Fibroblast of gingiva (primary cell): ENCODE data around the gene MIPOL1.

Source experiments
- DNase-seq: peaks from one replicate; pipeline ENCODE4 v3.0.0-alpha.2; 2011; ENCODE audit warnings: low read depth

Gene MIPOL1

DNA sequence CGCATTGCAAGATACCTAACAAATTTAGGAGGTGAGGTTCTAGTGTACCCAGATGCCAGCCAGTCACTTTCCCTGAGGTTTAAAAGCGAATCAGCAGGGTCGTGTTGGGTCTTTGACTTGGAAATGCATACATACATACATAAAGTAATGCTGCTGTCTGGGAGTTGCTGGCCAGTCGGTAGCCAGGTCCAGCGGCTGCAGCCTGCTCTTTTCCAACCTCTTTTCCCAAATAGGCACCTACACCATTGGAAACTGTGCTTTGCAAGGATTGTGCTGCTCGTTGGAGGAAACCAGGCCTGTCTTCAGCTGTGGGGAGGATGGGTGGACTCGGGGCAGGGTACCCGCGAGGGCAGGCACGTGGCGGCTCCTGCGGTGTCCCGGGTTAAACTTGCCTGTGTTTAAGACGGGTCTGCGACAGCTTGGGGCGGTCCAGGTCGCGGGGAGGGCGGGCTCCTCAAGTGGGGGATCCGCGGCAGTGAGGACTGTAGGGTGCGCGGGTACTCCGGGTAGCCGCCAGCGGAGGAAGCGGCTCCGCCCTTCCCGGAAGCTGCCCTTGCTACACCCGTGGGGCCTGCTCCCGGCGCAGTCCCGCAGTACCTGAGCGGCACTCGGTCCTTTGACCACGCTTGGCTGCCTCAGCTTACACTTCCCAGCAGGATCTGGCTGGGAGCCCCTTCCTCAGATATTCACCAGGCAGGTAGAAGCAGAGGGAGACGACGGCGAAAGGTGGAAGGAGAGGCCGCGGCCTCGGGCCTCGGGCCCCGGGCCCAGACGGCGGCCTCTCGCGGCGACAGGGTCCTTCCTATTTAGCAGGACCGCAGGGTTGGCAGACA, 400.4 kb downstream of the MIPOL1 start:
- DNase-seq: no peak

DNA sequence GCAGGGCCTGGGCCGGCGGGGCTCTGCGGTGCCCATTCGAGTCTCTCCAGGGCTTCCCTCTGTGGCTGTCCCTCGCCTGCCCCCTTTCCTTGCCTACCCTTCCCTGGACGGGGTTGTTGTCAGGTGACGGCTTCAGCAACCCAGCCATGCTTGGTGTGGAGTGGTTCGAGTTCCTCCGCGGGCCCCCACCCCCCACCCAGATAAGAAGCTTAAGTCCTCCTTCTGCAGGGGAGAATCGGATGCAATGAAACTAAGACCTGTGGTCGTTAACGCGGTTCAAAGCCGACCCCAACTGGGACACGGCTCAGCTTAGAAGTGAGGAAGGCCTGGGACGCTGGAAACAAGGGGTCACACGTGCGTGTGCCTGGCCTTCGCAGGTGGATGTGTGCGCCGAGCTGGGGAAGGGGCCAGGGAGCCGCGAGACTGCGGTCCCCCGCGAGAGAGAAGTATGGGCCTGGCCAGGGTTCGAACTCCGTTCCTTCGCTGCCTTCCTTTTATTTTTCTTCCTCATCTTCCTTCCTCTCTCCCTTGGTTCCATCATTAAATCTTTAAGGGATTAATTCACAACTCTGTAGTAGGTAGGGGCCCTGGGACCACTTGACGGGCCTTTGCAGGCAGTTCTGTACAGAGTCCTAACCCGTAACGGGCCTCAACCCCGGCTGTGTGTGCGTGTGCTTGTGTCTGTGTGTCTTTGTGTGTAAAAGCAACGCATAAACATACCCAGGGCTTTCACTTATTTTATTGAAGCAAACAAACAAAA, 401.2 kb downstream of the MIPOL1 start:
- no peak for DNase-seq

DNA sequence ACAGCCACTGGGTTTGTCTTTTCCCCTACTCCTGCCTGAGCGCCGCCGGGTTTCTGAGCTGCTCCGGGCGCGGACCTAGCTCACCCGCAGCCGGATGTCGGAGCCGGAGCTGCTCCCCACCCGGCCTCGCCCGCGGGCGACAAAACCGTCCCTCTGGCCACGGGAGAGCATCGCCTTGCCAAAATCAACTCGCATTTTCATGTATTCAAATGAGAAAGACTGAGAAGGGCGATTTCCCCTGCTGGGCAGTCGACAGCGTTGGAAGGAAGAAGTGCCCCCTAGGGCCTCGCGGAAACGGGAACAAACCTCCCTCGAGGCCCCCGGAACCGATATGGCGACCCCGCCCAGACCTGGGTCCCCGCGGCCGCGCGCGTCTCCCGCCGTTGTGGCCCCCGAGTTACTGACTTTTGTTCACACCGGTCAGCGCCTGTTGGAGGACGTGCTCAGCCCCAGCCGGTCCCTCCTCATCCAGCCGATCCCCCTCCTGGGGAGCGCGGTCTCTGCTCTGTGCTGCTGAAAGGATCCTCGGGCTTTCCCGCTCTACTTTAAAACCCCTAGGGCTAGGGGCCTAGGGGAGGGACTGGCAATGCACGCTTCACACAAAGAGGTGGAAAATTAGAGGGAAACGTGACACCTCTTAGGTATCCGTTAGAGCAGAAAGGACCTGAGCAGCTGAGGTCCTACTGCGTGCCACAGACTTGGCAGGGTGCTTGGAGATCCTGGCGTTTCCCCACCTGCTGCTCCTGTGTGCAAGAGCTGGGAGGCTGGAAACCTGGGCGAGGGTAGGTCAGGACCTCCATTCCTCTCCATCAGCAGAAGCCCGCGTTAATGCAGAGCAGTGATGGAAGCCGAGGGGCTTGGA, 402.0 kb downstream of the MIPOL1 start:
- no peak for DNase-seq

DNA sequence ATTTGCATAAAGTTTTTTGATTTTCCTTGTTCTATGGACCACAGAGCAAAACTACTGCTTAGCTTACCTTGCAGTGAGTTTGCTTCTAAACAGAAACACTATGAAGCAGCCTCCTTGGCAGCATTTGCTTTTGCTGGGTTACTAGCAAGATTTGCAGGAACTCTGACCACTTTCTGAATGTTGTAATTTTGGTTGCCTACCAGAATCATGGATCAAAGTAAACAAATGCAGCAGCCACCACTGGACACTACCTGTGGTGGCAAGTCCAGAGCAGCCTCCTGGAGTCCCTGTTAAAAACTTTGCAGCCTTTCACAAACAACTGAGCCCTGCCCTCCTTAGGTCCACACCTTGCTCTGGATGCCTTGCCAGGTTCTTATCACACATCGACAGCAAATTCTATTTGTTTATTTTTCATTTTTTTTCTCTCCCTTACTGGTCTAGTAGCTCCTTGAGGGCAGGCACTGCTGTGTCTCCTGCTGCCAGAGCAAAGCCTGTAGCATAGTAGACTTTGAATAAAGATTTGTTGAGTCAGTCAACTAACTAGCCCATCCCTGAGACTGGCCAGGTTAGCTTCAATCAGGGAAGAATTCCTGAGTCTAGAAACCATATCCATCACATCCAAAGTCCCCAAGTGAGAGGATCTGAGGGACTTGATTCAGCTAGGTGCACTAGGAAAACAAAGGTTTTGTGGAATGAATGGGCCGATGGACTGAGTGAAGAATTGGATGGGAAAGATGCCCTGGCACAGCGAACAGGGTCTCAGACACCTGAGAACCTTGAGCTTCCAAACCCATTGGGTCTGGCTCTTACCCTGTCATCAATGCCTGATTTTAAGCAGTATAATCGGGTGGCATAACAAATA, 403.4 kb downstream of the MIPOL1 start:
- no peak for DNase-seq

DNA sequence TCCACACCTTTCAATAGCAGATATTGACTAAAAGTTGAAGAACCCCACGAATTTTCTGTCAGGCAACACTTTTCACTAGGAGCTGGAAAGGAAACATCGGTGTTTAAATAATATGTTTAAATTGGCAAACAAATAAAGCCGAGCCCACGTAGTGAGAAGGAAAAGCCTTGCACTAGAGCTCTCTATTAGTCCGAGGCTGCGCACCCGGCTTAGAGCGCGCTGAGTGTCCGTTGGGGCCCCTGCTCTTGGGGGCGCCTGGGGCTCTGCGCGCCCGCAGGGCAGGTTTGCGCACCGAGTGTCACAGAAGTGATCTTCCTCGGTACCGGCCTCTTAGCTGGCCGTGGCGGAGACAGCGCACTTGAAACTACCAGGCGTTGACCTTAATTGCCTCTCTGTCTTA, 404.1 kb downstream of the MIPOL1 start:
- DNase-seq: no peak
